ENCODE results near the gene KRTAP21-3.

DNA sequence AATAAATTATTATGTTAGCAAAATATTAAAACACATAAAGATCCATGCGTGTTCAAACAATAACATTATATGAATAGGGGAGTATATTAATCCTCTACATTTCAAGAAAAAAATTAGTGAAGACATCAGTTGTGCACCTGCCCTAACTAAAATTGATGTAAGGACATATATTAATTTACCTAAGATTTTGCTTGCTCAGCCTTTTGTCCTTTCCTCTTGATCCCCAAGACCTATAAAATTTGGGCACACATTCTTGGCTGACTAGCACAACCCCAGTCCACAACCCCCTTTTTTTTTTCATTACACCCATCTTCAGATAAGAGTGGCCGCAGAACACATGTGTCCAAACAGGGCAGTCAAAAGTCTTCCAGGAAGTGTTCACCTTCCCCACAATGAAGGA is 21.9 kb upstream of the KRTAP21-3 start:
- TF ChIP-seq RARB (CRISPR knock-in tag; IDR thresholded peaks at IDR 0.05) (no peak), ESRRG (CRISPR knock-in tag; IDR thresholded peaks at IDR 0.05) (no peak), ZFP30 (CRISPR knock-in tag; IDR thresholded peaks at IDR 0.05) (no peak)
- TF ChIP-seq, protein P1, sequence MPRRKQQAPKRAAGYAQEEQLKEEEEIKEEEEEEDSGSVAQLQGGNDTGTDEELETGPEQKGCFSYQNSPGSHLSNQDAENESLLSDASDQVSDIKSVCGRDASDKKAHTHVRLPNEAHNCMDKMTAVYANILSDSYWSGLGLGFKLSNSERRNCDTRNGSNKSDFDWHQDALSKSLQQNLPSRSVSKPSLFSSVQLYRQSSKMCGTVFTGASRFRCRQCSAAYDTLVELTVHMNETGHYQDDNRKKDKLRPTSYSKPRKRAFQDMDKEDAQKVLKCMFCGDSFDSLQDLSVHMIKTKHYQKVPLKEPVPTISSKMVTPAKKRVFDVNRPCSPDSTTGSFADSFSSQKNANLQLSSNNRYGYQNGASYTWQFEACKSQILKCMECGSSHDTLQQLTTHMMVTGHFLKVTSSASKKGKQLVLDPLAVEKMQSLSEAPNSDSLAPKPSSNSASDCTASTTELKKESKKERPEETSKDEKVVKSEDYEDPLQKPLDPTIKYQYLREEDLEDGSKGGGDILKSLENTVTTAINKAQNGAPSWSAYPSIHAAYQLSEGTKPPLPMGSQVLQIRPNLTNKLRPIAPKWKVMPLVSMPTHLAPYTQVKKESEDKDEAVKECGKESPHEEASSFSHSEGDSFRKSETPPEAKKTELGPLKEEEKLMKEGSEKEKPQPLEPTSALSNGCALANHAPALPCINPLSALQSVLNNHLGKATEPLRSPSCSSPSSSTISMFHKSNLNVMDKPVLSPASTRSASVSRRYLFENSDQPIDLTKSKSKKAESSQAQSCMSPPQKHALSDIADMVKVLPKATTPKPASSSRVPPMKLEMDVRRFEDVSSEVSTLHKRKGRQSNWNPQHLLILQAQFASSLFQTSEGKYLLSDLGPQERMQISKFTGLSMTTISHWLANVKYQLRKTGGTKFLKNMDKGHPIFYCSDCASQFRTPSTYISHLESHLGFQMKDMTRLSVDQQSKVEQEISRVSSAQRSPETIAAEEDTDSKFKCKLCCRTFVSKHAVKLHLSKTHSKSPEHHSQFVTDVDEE (CRISPR knock-in tag; IDR thresholded peaks at IDR 0.05), result no peak

Data from SK-N-SH treated with all-trans-retinoic acid at 6 μM for 48 hours (cell line).